ENCODE measurements around the gene PRR12.

Gene PRR12

GRCh38 chr19:49669516-49669915 lies 78.5 kb downstream of the PRR12 start:
- no peak for DNase-seq

- DNase-seq = peak; percentile 86
These were observed 81.3 kb downstream of the PRR12 start for GRCh38 chr19:49672131-49672919.
